Stimulated activated CD4-positive, alpha-beta T cell treated with anti-CD3 and anti-CD28 coated beads, Interleukin-15, amount 100 ng/mL, for 48 hours (primary cell): ENCODE results near the gene FARSB.
"Not testable (repeated sequence)": the region's sequence is repeated elsewhere in the genome, so short reads cannot be mapped to it uniquely, and the experiment has no call there.

Source experiments
- DNase-seq, 2 donors: peaks; one replicate each; pipeline ENCODE4 v3.0.0-alpha.2; 2020; ENCODE audit warnings: low read depth in 2 of 2

FARSB gene

DNA sequence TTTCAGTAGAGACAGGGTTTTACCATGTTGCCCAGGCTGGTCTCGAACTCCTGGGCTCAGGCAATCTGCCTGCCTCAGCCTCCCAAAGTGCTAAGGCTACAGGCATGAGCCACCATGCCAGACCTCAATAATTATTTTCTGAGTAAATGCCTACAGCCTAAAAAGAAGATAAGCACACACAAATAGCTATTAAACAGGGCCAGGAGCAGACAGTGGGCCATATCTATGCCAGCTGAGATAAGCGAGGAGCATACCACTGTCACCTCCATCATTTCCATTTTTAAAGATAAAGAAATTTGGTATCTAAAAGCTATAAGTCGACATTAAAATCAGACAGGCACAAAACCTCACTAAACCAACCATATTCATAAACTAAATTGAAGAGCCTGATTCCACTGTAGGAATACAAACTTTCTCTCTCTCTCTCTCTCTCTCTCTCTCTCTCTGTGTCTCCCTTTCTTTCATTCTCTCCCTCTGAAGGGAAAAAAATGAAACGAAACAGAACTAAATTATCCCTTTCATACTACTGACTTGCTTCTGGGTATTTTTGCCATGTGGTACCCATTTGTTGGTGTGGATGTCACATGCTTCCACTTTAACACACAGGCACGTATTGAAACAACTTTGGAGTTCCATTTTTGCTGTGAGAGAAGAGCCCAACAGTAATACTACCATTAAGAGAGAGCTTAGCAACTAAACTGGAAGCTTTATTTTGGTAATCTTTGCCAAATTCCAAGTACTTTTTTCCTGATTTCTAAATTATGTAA lies 51.0 kb downstream of the FARSB start:
- no peak for DNase-seq

DNA sequence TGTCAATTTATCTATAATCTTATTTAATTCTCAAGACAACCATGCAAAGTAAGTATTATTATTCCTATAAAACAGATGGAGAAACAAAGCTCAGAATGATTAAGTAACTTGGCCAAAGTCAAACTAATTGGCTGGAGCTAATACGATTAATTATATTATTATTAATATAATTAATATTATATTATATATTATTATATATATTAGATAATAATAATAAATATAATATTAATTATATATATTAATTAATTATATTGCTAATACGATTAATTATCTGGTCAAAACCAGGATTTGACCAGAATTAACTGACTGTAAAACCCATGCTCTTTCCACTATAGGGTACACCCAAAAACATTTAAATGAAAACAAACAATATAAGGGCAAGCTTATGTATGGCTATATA lies 52.4 kb downstream of the FARSB start:
- DNase-seq: no peak

DNA sequence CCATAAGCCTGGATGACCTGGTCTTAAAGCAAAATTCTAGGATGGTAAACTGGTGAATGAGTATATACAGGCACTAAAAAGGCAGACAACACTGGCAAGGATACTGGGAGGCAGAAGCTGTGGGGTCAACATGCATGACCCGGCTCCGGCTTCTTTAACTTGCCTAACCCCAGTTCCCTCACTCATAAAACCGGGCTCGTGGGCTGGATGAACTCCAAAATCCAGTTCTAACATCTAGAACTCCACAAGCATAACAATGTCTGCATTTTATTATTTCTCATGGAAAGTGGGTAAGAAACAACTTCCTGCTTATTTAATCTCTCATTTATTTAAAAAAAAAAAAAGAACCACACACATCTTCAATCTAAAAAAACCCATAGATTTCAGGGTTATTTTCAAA lies 57.3 kb downstream of the FARSB start:
- DNase-seq: no peak

DNA sequence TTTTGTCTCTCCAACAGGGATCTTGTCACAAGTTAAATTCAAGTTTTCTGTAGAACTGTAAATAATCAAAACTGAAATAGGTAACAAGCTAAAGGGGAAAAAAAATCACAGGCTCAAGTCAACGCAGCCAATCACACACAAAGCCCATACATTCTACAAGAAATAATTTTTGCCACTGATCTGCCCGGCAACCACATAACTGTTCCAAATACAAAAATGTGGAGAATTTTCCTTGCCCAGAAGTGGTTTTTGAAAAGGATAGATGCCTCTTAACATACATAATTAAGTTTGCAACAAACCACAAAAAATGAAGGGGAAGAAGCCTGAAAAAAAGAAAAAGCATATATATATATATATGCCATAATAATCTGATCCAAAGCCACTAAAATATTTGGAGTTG lies 60.3 kb downstream of the FARSB start:
- no peak for DNase-seq

DNA sequence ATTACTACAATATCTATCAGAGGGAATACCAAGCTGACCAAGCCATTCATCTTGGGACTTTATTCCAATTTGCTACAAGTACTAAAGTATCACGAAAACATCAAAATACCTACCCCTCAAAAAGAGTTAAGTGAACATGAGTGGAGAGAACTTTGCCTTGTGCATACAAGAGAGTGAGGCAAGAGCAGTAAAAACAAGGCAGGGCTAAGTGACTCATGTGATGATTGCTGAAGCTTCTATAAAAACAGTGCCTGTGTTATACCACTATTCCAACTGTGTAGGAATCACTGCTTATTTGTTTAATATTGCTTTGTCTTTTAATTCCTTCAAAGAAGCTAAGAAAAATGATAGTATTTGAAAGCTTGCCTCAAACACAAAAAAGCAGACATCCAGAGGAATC lies 61.2 kb downstream of the FARSB start:
- DNase-seq: no peak

DNA sequence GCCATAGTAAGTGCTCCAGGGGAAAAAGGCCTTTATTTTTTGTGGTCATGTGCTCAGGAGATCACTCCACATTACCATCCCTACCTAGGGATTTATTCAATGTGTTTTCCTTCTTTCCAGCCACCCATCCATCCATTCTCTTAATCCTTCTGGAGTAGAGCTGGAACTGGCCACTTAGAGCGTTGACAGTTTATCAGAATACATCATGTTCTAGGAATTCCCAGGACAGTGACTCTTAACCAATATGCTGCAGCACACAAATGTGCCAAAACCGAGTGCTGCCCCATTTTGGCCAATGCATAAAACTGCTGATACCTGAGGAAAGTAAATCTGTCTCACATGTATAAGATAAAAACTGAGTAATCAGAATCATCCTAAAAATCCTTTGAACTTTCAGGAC lies 63.7 kb downstream of the FARSB start:
- no peak for DNase-seq

DNA sequence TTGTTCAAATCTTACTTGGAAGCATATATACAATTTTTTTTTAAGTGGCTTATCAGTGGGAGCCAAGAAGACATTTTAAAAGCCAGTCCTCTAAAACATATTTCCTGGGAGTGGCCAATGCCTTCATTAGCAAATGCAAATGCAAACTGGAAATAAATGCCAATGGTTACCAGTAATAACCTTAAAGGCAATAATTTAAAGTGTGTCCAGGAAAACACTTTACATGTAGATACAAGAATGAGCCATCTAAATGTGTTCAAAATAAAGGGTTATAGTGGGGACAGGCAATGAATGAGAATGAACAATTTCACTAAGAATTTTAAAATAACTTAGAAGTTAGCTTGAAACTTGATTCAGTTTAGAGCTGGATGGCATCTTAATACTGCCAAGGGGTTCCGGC lies 64.2 kb downstream of the FARSB start:
- DNase-seq: no peak

DNA sequence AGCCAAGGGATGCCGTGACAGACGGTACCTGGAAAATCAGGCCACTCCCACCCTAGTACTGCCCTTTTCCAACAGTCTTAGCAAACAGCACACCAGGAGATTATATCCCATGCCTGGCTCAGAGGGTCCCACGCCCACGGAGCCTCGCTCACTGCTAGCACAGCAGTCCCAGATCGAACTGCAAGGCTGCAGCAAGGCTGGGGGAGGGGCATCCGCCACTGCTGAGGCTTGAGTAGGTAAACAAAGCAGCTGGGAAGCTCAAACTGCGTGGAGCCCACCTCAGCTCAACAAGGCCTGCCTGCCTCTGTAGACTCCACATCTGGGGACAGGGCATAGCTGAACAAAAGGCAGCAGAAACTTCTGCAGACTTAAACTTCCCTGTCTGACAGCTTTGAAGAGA lies 71.3 kb downstream of the FARSB start:
- not testable (repeated sequence) for DNase-seq

DNA sequence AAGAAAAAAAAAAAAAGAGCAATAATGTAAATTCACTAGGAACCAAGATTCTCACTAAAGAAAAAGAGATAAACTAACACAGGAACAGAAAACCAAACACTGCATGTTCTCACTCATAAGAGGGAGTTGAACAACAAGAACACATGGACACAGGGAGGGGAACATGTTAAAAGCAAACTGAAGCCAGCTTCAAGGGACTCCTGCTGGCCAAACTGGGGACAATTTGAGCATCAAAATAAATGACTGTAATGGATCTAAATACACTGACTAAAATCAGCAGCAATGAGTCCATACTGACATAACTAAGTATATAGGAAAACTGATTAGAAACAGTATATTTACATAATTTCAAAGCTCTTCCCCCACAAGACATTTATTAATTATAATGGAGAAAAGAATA lies 73.0 kb downstream of the FARSB start:
- no peak for DNase-seq

DNA sequence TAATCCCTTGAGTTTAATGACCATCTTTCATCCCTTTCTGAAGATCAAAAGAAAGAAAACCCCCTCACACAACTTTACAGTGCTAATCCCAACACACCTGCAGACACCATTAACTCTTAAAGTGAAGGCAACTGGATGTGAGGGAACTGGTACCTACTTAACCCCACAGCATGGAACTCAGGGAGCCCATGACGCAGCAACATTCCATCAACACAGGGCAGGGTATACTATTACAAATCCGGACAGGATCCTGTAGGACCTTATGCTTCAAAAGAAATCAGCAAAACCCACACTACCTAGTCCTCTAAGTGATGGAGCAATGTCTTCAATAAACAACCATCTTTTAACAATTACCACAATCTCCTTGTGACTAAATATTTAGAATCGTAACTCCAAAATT lies 78.6 kb downstream of the FARSB start:
- DNase-seq: no peak

DNA sequence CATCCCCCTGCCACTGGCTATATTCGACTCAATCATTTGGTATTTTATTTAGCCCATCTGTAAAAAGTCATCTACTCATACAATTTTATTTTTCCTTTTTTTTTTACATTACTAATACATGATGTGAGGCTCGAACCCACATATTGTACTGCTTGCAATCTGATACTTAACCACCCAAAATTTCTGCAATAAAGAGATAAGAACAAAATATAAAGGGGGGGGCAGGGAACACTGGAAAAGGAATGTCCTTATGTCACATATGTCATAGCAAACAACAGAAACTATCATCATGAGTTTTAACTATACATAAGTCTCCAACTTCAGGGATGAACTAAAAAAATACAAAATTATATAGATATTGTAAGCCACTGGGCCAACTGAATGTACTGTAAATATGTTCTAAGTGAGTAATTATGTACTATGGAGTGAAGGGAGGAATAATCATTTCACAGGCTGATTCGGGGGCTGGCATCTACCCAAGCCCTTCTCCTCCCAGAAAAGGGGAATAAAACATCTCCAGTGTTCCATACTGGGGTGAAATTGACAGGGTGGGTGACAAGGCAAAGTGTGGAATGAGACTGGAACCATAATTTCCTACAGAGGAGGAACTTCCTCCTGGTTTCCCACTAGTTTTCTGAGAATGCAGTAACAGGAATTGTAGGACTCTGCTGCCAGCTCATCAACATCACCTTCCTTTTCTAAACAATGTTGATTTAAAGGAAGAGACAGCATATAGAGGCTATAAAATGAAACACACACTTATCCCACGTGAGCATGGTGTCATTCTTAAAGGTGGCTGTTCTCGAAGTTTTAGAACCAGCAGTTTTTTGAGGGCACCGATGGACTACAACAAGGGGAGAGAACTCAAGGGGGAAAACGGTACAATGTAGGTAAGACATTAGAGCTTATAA lies 79.5 kb downstream of the FARSB start:
- no peak for DNase-seq

DNA sequence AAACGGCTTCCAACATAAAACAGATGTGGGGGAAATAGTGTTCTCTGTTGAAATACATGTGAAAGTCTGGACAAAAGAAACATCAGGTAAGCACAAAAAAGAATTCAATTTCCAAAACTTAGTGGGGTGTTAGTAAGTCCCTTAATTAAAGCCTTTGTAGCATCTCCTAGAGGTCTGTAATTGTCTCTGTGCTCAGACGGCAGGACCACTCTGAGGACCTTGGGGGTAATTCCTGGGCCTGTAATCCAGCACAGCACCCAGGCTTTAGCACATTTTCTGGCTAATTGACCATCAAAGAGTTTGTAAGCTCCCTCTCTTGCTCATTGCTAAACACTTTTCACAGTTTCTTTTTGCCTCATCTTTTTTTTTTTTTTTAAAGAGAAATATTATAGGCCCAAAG lies 80.3 kb downstream of the FARSB start:
- DNase-seq: no peak

DNA sequence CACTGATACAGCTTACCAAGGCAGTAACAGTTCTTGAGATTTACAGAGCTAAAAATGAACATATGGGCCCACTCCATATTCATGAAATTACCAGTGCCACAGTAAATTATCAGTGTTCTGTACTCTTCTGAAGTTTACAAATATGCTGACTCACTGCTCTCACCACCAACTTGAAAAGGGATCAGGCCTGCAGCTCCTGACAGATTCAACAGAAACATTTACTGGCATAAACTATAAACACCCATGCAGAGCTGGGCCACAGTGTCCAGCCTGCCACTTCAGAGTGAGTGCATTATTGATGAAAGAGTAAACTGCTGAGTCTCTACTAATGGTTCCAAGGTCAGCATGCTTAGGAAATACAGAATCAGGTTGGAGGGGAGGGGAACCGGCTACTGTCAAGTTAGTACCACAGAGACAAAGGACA lies 83.1 kb downstream of the FARSB start:
- DNase-seq: no peak

DNA sequence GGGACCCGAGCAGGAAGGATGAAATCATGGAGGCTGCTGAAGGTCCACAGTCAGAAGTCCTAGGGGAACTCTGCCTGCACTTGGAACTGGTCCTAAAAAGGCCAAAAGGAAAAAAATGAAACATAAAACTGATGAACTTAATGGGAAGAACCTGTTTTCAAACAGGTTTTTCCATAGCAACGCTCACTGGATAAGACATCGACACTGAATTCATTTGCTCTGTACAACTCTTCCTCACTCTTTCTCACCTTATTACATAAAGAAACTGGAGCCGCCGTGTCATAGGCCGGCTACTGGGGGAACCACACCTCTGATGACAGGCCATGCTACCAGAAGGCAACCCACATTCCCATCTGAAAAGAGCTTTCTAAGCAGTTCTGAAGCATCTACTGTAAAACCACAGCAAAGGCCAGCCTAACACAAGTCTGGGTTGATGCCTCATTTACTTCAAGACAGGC lies 83.6 kb downstream of the FARSB start:
- DNase-seq: no peak

DNA sequence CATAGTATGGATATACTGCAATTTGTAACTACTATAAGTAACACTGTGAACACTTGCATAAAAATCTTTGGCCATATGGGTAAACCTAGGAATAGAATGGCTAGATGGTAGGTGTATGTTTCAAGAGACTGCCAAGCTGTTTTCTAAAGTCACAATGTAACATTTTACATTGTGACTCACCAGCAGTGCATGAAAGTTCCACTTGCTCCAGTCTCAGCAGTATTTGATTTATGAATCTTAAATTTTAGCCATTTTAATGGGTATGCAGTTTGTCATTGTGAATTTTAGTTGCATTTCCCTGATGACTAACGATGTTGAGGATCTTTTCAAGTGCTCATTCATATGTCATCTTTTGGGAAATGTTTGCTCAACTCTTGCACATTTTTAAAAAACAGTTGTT lies 86.1 kb downstream of the FARSB start:
- no peak for DNase-seq

DNA sequence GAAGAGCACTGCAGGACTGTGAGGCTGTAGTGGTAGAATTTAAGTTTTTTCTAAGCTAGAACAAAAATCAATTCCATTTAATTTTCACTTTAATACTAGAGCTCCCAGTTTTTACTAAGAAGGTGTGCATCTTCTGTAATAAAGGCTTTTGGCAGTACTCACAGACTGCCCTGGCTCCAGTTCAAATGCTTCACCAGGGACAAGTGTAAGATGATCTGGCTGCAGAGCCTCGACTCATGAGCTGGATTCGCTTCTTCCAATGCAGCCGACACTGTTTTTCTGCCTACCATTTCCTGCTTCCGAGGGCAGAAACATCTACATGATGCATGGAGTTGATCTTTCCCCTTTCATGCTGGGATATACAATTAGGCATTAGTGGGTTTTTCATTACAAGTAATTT lies 87.0 kb downstream of the FARSB start:
- no peak for DNase-seq

DNA sequence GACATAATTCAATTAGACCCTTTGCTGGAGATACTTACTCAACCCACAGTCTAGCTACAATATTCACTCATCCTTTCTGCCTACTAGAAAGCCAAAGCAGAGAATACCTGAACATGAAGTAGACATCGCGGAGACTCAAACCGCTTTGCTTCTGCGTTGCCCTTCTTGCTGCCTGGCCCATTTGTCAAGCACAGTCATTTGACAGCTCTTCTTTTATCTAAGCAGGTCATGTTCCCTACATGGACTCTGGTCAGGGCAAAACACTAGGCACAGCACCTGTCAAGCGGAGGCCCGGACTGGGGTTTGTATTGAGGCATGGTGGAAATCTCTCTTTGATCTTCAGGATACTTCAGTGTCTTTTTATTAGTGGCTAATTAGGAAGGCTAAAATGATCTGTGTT lies 89.7 kb downstream of the FARSB start:
- no peak for DNase-seq

DNA sequence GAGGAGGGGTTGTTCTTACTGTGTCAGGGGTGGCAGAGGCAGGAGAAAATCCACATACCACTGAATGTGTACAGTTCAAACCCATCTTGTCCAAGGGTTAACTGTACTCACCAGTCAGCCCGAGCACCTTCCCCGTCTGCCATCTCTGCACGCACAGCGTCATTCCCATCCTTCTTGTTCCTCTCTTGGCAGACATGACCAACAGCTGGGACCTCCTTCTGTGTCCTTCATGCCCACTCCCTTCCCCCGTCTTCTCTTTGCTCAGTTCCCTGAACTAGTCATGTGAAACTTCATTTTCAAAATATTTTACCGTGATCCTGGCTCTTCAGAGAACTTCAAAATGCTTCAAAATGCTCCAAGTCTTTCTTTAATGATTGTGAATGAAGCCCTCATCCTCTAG lies 92.0 kb downstream of the FARSB start:
- no peak for DNase-seq

DNA sequence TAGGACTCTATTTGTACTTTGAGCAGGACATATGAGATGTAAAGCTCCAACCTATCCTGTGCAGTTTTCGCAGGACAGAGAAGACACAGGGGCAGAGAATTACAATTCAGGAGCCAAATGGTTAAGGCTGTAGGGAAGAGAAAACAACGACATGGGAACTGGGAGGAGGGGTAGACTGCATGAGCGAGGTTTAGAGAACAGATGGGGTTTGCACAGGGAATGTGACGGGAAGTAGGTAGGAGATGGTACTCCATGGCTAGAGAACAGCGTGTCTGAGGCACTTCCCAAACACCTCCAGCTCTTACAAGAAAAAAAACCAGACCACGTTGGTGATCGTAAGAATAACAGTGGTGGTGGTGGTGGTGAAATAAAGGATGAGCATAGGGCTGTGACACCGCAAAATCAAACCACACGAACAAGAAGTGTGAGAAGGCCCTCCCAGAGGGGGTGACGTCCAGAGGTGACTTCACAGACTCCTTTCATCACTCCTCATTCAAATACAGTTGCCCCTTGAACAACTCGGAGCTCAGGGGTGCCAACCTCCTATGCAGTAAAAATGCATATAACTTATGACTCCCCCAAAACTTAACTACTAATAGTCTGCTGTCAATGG lies 92.7 kb downstream of the FARSB start:
- DNase-seq: no peak

DNA sequence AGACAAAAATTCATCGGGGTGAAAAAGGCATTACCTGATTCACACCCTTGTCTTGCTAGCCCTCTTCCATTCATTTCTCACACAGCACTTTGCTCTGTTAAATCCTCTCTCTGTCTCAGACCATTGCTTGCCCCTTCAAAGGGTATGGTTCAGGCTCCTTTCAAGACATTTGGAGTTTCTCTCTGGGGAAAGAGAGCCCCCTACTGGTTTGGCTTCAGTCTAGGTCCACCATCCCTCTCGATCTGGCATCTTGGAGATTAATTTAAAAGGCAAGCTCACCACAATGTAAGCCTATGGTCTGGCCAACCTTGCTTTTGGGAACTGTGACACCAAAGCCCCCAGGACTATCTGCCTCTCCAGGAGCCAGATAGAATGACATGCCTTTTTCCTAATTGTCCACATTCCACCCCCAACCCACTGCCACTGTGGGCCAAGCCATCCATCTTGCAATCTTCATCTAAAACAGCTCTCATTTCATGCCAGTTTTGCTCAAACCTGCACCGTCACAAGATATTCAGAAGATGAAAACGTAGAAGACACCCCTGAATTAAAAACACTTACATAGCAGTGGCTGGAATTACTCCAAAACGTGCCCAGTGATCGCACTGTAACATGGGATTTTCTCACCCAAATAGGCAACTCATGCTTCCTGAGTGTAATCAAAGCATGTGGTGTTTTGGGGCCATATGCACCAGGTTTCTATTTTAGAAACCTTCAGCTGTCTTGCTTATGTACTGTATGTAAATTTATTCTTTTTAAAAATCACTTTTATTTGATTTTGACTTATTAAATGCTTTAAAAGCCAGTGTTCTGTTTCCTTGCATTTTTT lies 93.9 kb downstream of the FARSB start:
- DNase-seq: peak in 1 of 2 donors; percentile 13

DNA sequence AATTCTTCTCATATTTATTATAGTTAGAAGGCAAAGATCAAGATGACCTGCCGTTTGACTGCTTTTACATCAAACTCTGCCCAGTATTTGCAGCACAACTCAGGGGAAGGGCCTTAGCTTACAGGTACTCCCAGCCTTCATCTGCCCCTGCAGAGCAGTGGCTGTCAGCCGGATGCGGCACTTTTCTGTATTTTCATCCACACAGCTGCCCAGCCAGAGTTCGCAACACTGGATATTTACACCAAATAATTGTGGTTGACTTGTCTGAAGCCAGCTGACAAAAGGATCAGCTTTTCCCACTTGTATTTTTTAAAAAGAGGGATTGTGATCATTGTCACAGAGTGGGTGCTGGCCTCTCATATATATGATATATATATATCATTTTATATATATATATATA lies 94.7 kb downstream of the FARSB start:
- DNase-seq: no peak

DNA sequence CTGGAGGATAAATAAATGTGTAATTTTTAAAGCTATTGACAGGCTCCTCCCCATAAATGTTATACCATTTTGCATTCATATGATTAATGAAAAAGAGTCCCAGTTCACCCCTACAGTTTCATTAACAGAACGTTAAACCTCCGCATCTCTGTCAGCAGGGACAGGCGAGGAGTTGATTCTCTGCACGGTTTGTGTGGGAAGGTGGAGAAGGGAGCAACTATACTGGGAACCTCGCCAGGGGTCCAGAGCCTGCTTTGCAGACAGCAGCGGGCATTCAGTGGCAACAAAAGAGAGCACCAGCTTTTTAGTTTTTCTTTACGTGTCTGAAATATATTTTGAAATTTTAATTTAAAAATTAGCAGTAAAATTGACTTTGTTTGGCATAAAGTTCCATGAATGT lies 101.4 kb downstream of the FARSB start:
- no peak for DNase-seq
